ENCODE measurements around the gene CCR3.
A peak's percentile ranks its signal among the peaks of the same experiment; 100 is the strongest.

Gene CCR3

DNA sequence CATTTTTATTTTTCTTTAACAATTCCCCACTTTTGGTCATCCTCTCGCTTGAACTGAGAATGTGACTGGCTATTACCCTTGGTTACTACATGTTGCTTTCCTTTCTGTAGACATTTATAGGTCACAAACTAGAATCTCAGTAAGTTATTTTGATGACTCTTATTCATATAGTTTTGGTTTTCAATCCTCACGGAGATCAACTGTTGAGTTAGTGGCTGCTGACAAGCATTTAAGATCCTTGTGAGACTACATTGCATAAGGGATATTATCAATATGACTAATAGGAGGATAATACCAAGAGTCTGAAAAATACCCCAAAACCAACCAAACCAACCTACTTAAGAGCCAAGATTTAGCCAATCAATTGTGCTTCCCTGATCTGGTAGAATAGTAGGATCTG lies 16.3 kb downstream of the CCR3 start:
- TF ChIP-seq, protein P1, sequence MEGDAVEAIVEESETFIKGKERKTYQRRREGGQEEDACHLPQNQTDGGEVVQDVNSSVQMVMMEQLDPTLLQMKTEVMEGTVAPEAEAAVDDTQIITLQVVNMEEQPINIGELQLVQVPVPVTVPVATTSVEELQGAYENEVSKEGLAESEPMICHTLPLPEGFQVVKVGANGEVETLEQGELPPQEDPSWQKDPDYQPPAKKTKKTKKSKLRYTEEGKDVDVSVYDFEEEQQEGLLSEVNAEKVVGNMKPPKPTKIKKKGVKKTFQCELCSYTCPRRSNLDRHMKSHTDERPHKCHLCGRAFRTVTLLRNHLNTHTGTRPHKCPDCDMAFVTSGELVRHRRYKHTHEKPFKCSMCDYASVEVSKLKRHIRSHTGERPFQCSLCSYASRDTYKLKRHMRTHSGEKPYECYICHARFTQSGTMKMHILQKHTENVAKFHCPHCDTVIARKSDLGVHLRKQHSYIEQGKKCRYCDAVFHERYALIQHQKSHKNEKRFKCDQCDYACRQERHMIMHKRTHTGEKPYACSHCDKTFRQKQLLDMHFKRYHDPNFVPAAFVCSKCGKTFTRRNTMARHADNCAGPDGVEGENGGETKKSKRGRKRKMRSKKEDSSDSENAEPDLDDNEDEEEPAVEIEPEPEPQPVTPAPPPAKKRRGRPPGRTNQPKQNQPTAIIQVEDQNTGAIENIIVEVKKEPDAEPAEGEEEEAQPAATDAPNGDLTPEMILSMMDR (IDR thresholded peaks at IDR 0.05; ENCODE audit: low read depth, low read length): no peak
- H3K4me3 ChIP-seq (ENCODE audit: low read depth, low read length): no peak overlapping the region

DNA sequence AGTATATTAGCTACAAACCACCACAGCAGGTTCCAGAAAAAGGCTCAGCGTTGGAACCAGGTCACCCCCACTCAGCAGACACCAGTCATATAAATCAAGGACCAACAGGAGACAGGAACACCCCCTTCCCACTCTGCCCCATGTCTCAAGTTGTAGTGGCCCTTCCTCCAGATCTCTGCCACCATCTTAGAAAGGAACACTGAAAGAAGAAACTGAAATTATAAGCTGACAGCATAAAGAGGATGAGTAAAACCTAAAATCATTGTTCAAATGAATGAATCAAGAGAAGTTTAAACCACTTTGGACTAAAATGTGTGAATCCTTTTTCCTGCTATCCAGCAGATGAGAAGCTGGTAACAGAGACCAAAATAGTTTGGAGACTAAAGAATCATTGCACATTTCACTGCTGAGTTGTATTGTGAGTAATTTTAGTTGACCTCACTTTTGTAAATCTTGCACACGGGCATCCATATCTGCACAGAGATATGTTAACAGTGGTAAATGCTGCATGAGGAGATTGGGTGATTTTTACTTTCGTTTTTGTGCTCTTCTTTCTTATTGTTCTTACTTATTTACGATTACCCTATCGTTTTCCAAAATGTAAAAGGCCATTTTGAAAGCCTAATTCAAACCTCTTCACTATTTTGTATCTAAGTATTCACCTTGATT lies 19.8 kb downstream of the CCR3 start:
- H3K4me3 ChIP-seq (ENCODE audit: low read depth, low read length): peak overlapping the region; percentile 15; the same call in 1 of the 2 replicates
- TF ChIP-seq, protein P1 (IDR thresholded peaks at IDR 0.05; ENCODE audit: low read depth, low read length): no peak

DNA sequence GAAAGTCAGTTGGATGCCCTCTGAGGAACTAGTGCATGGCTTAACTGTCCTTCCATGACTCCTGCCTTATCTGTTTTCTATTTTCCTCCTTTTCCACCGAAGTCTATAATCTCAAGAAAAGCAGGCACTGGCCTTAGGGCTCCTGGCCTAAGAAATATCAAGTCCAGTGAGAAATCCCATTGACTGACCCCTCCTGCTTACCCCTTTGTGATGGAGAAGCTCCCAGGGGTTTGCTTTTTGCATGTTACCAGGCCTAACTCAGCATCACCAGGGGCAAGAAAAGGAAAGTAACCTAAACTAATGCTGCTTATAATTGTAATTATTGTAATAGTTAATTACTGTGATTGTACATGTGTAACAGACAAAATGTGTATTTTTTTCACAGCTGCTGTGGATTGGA lies 21.7 kb downstream of the CCR3 start:
- TF ChIP-seq, protein P1 (IDR thresholded peaks at IDR 0.05; ENCODE audit: low read depth, low read length): no peak
- H3K4me3 ChIP-seq (ENCODE audit: low read depth, low read length): no peak overlapping the region

DNA sequence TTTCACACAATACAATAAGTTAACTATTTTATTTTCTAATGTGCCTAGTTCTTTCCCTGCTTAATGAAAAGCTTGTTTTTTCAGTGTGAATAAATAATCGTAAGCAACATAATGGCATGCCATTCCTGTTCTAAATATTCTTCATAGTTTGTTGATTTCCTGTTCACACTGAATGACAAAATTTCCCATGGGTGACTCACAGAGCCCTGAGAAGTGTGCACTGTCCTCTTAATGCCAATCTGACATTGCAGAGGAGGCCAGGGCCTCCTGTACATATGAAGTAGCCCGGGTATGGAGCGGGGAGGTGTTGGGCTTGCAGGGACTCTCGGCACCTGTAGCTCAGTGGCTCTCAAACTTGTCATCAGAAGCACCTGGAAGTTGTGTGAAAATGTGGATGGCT lies 24.3 kb downstream of the CCR3 start:
- H3K4me3 ChIP-seq (ENCODE audit: low read depth, low read length): no peak overlapping the region
- TF ChIP-seq, protein P1 (IDR thresholded peaks at IDR 0.05; ENCODE audit: low read depth, low read length): no peak

DNA sequence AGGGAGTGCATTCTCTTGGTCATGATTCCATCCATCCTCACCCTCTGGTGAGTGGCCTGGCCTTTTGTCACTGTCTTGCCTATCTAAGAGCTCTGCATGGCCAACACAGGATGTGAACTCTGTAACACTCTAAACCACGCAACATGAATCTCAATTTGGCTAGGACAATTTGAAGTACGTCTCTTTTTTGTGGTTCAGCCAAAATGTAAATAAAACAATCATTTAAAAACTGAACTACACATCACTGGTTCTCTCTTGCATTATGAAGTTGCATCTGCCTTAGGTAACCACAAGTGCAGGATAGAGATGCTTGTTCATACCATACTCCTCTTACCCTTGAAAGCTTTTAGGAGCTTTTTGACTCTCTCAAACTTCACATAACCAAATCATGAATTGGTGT lies 27.3 kb downstream of the CCR3 start:
- H3K4me3 ChIP-seq (ENCODE audit: low read depth, low read length): no peak overlapping the region
- TF ChIP-seq, protein P1 (IDR thresholded peaks at IDR 0.05; ENCODE audit: low read depth, low read length): no peak

DNA sequence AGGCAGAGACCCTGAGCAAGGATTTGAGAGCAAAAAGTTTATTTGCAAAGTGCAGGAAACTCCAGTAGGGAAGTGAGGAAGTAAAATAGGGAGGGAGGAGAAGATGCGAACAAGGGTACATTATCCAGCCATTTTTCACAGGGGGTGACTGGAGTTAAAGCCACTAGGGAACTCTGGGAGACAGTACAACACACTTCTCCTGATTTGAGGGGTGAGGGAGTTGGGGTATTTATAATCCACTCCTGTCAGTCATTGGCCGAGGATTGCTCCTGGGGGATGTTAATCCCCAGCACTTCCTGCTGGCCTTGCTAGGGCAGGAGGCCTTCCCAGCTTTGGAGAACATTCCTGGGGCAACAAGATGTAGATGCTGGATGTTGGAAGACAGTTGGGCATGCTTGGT lies 28.2 kb downstream of the CCR3 start:
- H3K4me3 ChIP-seq (ENCODE audit: low read depth, low read length): no peak overlapping the region
- TF ChIP-seq, protein P1 (IDR thresholded peaks at IDR 0.05; ENCODE audit: low read depth, low read length): no peak

DNA sequence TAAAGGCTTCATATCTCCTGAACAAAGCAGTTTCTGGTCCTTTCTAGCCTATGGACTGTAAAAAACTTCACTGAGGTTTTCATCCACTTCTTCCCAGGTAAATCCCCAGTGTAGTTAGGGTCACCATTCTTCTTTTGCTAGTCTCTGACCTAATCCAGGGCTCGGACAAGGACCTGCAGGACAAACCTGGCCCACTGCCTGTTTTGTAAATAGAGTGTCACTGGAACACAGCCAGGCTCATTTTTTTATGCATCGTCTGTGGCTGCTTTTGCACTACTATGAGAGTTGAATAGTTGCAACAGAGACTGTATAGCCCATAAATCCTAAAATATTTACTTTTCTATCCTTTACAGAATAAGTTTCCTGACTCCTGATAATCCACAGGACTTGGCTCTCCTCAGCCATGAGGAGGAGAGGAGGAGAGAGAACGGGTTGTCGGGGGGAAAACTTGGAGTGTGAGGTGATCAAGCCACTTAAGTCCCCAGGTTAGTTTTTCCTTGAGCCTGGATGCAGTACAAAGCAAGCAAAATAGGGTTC lies 29.0 kb downstream of the CCR3 start:
- TF ChIP-seq, protein P1 (IDR thresholded peaks at IDR 0.05; ENCODE audit: low read depth, low read length): no peak
- H3K4me3 ChIP-seq (ENCODE audit: low read depth, low read length): no peak overlapping the region

Data from WI38 (cell line).